ENCODE measurements around the gene HSD17B12. TPM values are rescaled to one million over a fixed set of nuclear protein-coding genes. Genes with fewer than 3 reads are reported as not detected.

HSD17B12 gene
- total RNA-seq, 1 donor from 2014 or later: 102 TPM

DNA sequence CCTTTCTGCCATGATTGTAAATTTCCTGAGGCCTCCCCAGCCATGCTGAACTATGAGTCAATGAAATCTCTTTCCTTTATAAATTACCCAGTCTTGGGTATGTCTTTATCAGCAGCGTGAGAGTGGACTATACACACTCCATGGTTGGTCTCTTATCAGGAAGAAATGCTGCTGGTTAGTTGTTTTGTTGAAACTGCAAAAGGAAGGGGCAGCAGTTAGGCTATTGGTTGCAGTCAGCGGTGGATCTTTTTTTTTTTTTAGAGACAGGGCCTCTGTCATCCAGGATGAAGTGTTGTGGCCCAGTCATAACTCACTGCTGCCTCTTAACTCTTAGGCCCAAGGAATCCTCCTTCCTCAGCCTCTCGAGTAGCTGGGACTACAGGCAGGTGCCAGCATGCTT, 51.7 kb downstream of the HSD17B12 start:
- no peaks in the 10 kb centered on the region for H3F3A ChIP-seq (ENCODE audit: low read depth)
- no peaks in the 10 kb centered on the region for H3K27me3 ChIP-seq
- H3K27ac Mint-ChIP-seq: no peak overlapping the region
- peaks cover 13% of the 10 kb centered on the region for H3K36me3 Mint-ChIP-seq
- H3K27me3 Mint-ChIP-seq (ENCODE audit: insufficient read depth, low read depth): no peaks in the 10 kb centered on the region
- no peaks in the 10 kb centered on the region for H3K9me3 ChIP-seq (ENCODE audit: low read depth)
- H3K79me2 ChIP-seq (ENCODE audit: low read depth): peaks cover 78% of the 10 kb centered on the region
- H3K4me1 Mint-ChIP-seq: peaks cover 15% of the 10 kb centered on the region
- no peak overlapping the region for H2AFZ ChIP-seq (replicated peaks)
- no peak overlapping the region for H3K9ac ChIP-seq
- no peak overlapping the region for H3K27ac ChIP-seq
- H4K20me1 ChIP-seq (ENCODE audit: low read depth): peaks cover 11% of the 10 kb centered on the region
- no peak overlapping the region for H3K4me3 ChIP-seq
- DNase-seq (ENCODE audit: low spot score): no peak
- TF ChIP-seq EZH2phosphoT487 (IDR thresholded peaks at IDR 0.05): no peak
- TF ChIP-seq, protein P1, sequence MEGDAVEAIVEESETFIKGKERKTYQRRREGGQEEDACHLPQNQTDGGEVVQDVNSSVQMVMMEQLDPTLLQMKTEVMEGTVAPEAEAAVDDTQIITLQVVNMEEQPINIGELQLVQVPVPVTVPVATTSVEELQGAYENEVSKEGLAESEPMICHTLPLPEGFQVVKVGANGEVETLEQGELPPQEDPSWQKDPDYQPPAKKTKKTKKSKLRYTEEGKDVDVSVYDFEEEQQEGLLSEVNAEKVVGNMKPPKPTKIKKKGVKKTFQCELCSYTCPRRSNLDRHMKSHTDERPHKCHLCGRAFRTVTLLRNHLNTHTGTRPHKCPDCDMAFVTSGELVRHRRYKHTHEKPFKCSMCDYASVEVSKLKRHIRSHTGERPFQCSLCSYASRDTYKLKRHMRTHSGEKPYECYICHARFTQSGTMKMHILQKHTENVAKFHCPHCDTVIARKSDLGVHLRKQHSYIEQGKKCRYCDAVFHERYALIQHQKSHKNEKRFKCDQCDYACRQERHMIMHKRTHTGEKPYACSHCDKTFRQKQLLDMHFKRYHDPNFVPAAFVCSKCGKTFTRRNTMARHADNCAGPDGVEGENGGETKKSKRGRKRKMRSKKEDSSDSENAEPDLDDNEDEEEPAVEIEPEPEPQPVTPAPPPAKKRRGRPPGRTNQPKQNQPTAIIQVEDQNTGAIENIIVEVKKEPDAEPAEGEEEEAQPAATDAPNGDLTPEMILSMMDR (IDR thresholded peaks at IDR 0.05): no peak
- TF ChIP-seq EZH2 (IDR thresholded peaks at IDR 0.05): no peak
- H3K36me3 ChIP-seq: no peaks in the 10 kb centered on the region
- peaks cover 5% of the 10 kb centered on the region for H3K9me3 Mint-ChIP-seq
- no peak overlapping the region for H3K4me3 Mint-ChIP-seq
- peaks cover 14% of the 10 kb centered on the region for H3K4me1 ChIP-seq
- H3K4me2 ChIP-seq: no peak overlapping the region

DNA sequence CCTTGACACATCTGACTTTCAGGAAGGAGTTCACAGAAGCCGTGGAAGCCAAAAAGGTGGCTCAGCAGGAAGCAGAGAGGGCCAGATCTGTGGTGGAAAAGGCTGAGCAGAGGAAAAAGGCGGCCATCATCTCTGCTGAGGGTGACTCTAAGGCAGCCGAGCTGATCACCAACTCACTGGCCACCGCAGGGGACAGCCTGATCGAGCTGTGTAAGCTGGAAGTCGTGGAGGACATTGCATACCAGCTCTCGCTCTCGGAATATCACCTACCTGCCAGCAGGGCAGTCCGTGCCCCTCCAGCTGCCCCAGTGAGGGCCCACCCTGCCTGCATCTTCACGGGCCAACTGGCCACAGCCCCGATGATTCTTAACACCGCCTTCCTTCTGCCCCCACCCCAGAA, 53.7 kb downstream of the HSD17B12 start:
- no peak overlapping the region for H3K4me3 ChIP-seq
- Mint-ChIP-seq H3K4me3 (no peak overlapping the region), H3K9me3 (peaks cover 5% of the 10 kb centered on the region), H3K27me3 (ENCODE audit: insufficient read depth, low read depth) (no peaks in the 10 kb centered on the region), H3K27ac (no peak overlapping the region), H3K4me1 (peaks cover 32% of the 10 kb centered on the region), H3K36me3 (peaks cover 19% of the 10 kb centered on the region)
- H3F3A ChIP-seq (ENCODE audit: low read depth): no peaks in the 10 kb centered on the region
- no peak overlapping the region for H3K27ac ChIP-seq
- DNase-seq (ENCODE audit: low spot score): no peak
- H3K79me2 ChIP-seq (ENCODE audit: low read depth): peaks cover 75% of the 10 kb centered on the region
- H2AFZ ChIP-seq (replicated peaks): no peak overlapping the region
- H3K9me3 ChIP-seq (ENCODE audit: low read depth): no peaks in the 10 kb centered on the region
- no peaks in the 10 kb centered on the region for H3K27me3 ChIP-seq
- TF ChIP-seq EZH2phosphoT487 (IDR thresholded peaks at IDR 0.05) (no peak), EZH2 (IDR thresholded peaks at IDR 0.05) (no peak)
- TF ChIP-seq, protein P1 (IDR thresholded peaks at IDR 0.05): no peak
- H3K4me2 ChIP-seq: no peak overlapping the region
- peaks cover 25% of the 10 kb centered on the region for H3K4me1 ChIP-seq
- H3K36me3 ChIP-seq: no peaks in the 10 kb centered on the region
- H3K9ac ChIP-seq: no peak overlapping the region
- H4K20me1 ChIP-seq (ENCODE audit: low read depth): peaks cover 4% of the 10 kb centered on the region

DNA sequence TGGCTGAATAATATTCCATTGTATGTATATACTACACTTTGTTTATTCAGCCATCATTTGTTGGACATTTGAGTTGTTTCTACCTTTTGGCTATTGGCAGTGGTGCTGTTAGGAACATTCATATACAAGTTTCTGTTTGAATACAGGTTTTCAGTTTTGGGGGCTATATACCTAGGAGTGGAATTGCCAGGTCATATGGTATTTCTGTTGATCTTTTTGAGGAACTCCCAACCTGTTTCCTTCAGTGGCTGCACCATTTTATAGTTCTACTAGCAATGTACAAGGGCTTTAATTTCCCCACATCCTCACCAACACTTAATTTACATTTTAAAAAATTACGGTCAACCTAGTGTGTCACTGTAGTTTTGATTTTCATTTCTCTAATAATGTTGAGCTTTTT, 54.6 kb downstream of the HSD17B12 start:
- H3K27ac Mint-ChIP-seq: no peak overlapping the region
- Histone ChIP-seq H3K4me3 (no peak overlapping the region), H2AFZ (replicated peaks) (no peak overlapping the region), H3K36me3 (no peaks in the 10 kb centered on the region), H3K9me3 (ENCODE audit: low read depth) (no peaks in the 10 kb centered on the region), H4K20me1 (ENCODE audit: low read depth) (peaks cover 4% of the 10 kb centered on the region), H3K27ac (no peak overlapping the region), H3K79me2 (ENCODE audit: low read depth) (peaks cover 75% of the 10 kb centered on the region), H3K4me2 (no peak overlapping the region), H3K9ac (no peak overlapping the region), H3K4me1 (peaks cover 26% of the 10 kb centered on the region), H3K27me3 (no peaks in the 10 kb centered on the region), H3F3A (ENCODE audit: low read depth) (no peaks in the 10 kb centered on the region)
- peaks cover 32% of the 10 kb centered on the region for H3K4me1 Mint-ChIP-seq
- H3K4me3 Mint-ChIP-seq: no peak overlapping the region
- peaks cover 19% of the 10 kb centered on the region for H3K36me3 Mint-ChIP-seq
- H3K27me3 Mint-ChIP-seq (ENCODE audit: insufficient read depth, low read depth): no peaks in the 10 kb centered on the region
- TF ChIP-seq EZH2 (IDR thresholded peaks at IDR 0.05): no peak
- TF ChIP-seq EZH2phosphoT487 (IDR thresholded peaks at IDR 0.05): no peak
- peaks cover 5% of the 10 kb centered on the region for H3K9me3 Mint-ChIP-seq
- DNase-seq (ENCODE audit: low spot score): no peak

DNA sequence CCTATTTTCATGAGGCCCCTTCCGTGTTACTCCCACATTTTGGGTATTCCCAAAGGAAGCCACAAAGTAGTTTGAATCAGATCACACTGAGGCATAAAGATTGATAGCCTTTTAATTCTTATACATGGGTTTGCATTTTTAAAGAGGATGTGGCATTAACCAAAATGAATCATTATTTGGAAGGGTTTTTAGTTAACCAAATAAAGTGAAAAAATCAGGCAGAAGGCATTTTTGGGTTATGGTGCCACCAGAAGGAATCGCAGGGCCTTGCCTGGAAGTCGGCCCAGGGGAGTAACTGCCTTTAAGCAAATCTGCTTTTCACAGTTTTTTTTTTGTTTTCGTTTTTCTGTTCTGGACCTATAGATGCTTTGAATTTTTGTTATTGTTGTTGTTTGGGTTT, 55.4 kb downstream of the HSD17B12 start:
- Histone ChIP-seq H2AFZ (replicated peaks) (no peak overlapping the region), H3K27ac (no peak overlapping the region), H4K20me1 (ENCODE audit: low read depth) (peaks cover 10% of the 10 kb centered on the region), H3K4me3 (no peak overlapping the region), H3K4me1 (peaks cover 26% of the 10 kb centered on the region), H3K27me3 (no peaks in the 10 kb centered on the region), H3K9me3 (ENCODE audit: low read depth) (no peaks in the 10 kb centered on the region), H3K36me3 (no peaks in the 10 kb centered on the region), H3K4me2 (peak overlapping the region; percentile 9), H3K79me2 (ENCODE audit: low read depth) (peaks cover 77% of the 10 kb centered on the region), H3K9ac (no peak overlapping the region), H3F3A (ENCODE audit: low read depth) (no peaks in the 10 kb centered on the region)
- H3K27ac Mint-ChIP-seq: peak overlapping the region; percentile 88
- peaks cover 19% of the 10 kb centered on the region for H3K36me3 Mint-ChIP-seq
- H3K4me1 Mint-ChIP-seq: peaks cover 32% of the 10 kb centered on the region
- DNase-seq (ENCODE audit: low spot score): no peak
- peaks cover 5% of the 10 kb centered on the region for H3K9me3 Mint-ChIP-seq
- no peak overlapping the region for H3K4me3 Mint-ChIP-seq
- TF ChIP-seq, protein P1 (IDR thresholded peaks at IDR 0.05): no peak
- no peak for TF ChIP-seq EZH2 (IDR thresholded peaks at IDR 0.05)
- TF ChIP-seq EZH2phosphoT487 (IDR thresholded peaks at IDR 0.05): no peak
- H3K27me3 Mint-ChIP-seq (ENCODE audit: insufficient read depth, low read depth): no peaks in the 10 kb centered on the region

Measured in neural progenitor cell (in vitro differentiated cells).